OCI-LY7 (cell line): Measurements from ENCODE around the gene GSTM1.

ENCODE experiments used
- CTCF ChIP-seq: fragments of 200-600 bp; sonication (generic); conservative IDR thresholded peaks from 2 replicates; pipeline ENCODE4 v1.5.1; 2014; ENCODE audit warnings: mild to moderate bottlenecking, antibody characterized with exemption, low read length, moderate library complexity, mixed read lengths
- EZH2phosphoT487 ChIP-seq: fragments of 200-600 bp; sonication (generic); IDR thresholded peaks from 2 replicates; pipeline ENCODE4 v1.6.1; 2018; ENCODE audit warnings: low read depth, borderline replicate concordance, mild to moderate bottlenecking, mixed run types, antibody characterized with exemption, low read length, moderate library complexity, mixed read lengths

GRCh38 chr1:109657395-109657794 is 30.2 kb upstream of the GSTM1 start:
- no peak for TF ChIP-seq CTCF
- no peak for TF ChIP-seq EZH2phosphoT487
